Smooth muscle cell (in vitro differentiated cells): ENCODE data around the gene CAPN11. TPM values are rescaled to one million over a fixed set of nuclear protein-coding genes. Genes with fewer than 3 reads are reported as not detected.
"Not testable (repeated sequence)": the region's sequence is repeated elsewhere in the genome, so short reads cannot be mapped to it uniquely, and the experiment has no call there.

Experiments
- DNase-seq: peaks from one replicate; lab custom pipeline; 2025; ENCODE audit not compliant: unreplicated experiment; lab: John Stamatoyannopoulos, UW
- H2AFZ ChIP-seq: fragments of 200-600 bp; sonication (generic); 2 replicates; pipeline ENCODE4 v1.6.0; 2016; ENCODE audit warnings: antibody characterized with exemption, low read depth, mild to moderate bottlenecking
- H3F3A ChIP-seq: fragments of 200-600 bp; sonication (generic); 2 replicates; pipeline ENCODE4 v1.6.0; 2017; ENCODE audit warnings: antibody characterized with exemption, low read depth
- H3K27ac ChIP-seq: fragments of 200-600 bp; sonication (generic); 2 replicates; pipeline ENCODE4 v1.5.1; 2016; ENCODE audit warnings: low read depth, mild to moderate bottlenecking
- H3K27me3 ChIP-seq: fragments of 200-600 bp; sonication (generic); 2 replicates; pipeline ENCODE4 v1.6.1; 2016; ENCODE audit warnings: low read depth, mild to moderate bottlenecking
- H3K36me3 ChIP-seq: fragments of 200-600 bp; sonication (generic); 2 replicates; pipeline ENCODE4 v1.5.1; 2016; ENCODE audit warnings: low read depth
- H3K4me1 ChIP-seq: fragments of 200-600 bp; sonication (generic); 2 replicates; pipeline ENCODE4 v1.5.1; 2016; ENCODE audit warnings: low read depth
- H3K4me2 ChIP-seq: fragments of 200-600 bp; sonication (generic); 2 replicates; pipeline ENCODE4 v1.6.0; 2016; ENCODE audit warnings: mild to moderate bottlenecking
- H3K4me3 ChIP-seq: fragments of 200-600 bp; sonication (generic); 2 replicates; pipeline ENCODE4 v1.5.1; 2016; ENCODE audit warnings: mild to moderate bottlenecking
- H3K79me2 ChIP-seq: fragments of 200-600 bp; sonication (generic); 2 replicates; pipeline ENCODE4 v1.6.0; 2016; ENCODE audit warnings: low read depth, mild to moderate bottlenecking
- H3K9ac ChIP-seq: fragments of 200-600 bp; sonication (generic); 2 replicates; pipeline ENCODE4 v1.6.0; 2016; ENCODE audit warnings: low read depth
- H3K9me3 ChIP-seq: fragments of 200-600 bp; sonication (generic); replicated peaks from 2 replicates; pipeline ENCODE4 v1.5.1; 2016; ENCODE audit warnings: low read depth
- H4K20me1 ChIP-seq: fragments of 200-600 bp; sonication (generic); 2 replicates; pipeline ENCODE4 v1.6.0; 2016; ENCODE audit warnings: low read depth
- CTCF ChIP-seq: fragments of 200-600 bp; sonication (generic); IDR thresholded peaks from 2 replicates; pipeline ENCODE4 v1.5.1; 2017; ENCODE audit warnings: borderline replicate concordance, mild to moderate bottlenecking, antibody characterized with exemption; ENCODE audit not compliant: insufficient read depth, poor library complexity, severe bottlenecking
- WGBS: methylation state at CpG from one replicate; pipeline ENCODE4 v1.1.7; 2016; ENCODE audit warnings: low lambda C conversion rate; 5-methylcytosine and 5-hydroxymethylcytosine counted together
- polyA plus RNA-seq: library from polyadenylated mRNA; unstranded; fragments of >200 nt; fragmentation: Nextera tagmentation; extraction: Ambion mirVana; gene quantifications from 2 replicates; pipeline ENCODE4 v1.2.1, GENCODE V29; 2016
- total RNA-seq: library from RNA; depleted of rRNA; stranded (reverse); fragments of >200 nt; gene quantifications from 2 replicates; pipeline ENCODE4 v1.2.3, GENCODE V29; 2014

Gene CAPN11
- total and polyA plus RNA-seq, 2 experiments from 2014 or later, result 0.31 TPM; not detected in 1

- no peak for TF ChIP-seq CTCF
- H3K27me3 ChIP-seq, result no peaks in the 10 kb centered on the region
- no peaks in the 10 kb centered on the region for H3F3A ChIP-seq
- no peak for DNase-seq
- H4K20me1 ChIP-seq, result no peaks in the 10 kb centered on the region
- H3K36me3 ChIP-seq, result no peaks in the 10 kb centered on the region
- H3K27ac ChIP-seq, result no peak overlapping the region
- H3K4me1 ChIP-seq, result peaks cover 13% of the 10 kb centered on the region
- H3K9me3 ChIP-seq, result no peaks in the 10 kb centered on the region
- no peaks in the 10 kb centered on the region for H3K79me2 ChIP-seq
- 81% methylated on average over 4 of the region's 4 CpGs for WGBS
- H2AFZ ChIP-seq, result no peak overlapping the region
- no peak overlapping the region for H3K9ac ChIP-seq
- no peak overlapping the region for H3K4me2 ChIP-seq
- H3K4me3 ChIP-seq, result no peak overlapping the region
These were observed 24.3 kb downstream of the CAPN11 start for GRCh38 chr6:44182911-44183390.

GRCh38 chr6:44183783-44184182, 25.2 kb downstream of the CAPN11 start:
- no peaks in the 10 kb centered on the region for H3K79me2 ChIP-seq
- WGBS, result 80% methylated on average over 9 of the region's 9 CpGs

GRCh38 chr6:44185356-44185755, 26.7 kb downstream of the CAPN11 start:
- H3K4me2 ChIP-seq, H3K79me2 ChIP-seq, H3K27ac ChIP-seq, H3F3A ChIP-seq, H3K9ac ChIP-seq, H3K27me3 ChIP-seq, H3K9me3 ChIP-seq, H4K20me1 ChIP-seq, H3K4me3 ChIP-seq, H2AFZ ChIP-seq, DNase-seq, H3K36me3 ChIP-seq: not testable (repeated sequence)
- WGBS, result 76% methylated on average over 7 of the region's 7 CpGs
- H3K4me1 ChIP-seq, result peaks cover 13% of the 10 kb centered on the region

More at GRCh38 chr6:44183783-44184182, 25.2 kb downstream of the CAPN11 start:
- Histone ChIP-seq H2AFZ (no peak overlapping the region), H4K20me1 (no peaks in the 10 kb centered on the region), H3K27ac (no peak overlapping the region), H3K4me1 (peaks cover 13% of the 10 kb centered on the region), H3K27me3 (no peaks in the 10 kb centered on the region), H3K9me3 (no peaks in the 10 kb centered on the region), H3K36me3 (no peaks in the 10 kb centered on the region), H3K4me2 (no peak overlapping the region), H3F3A (no peaks in the 10 kb centered on the region), H3K4me3 (no peak overlapping the region), H3K9ac (no peak overlapping the region)
- DNase-seq, result no peak
- TF ChIP-seq CTCF, result no peak

- H3K9ac ChIP-seq, result no peak overlapping the region
- H3F3A ChIP-seq, result no peaks in the 10 kb centered on the region
- no peaks in the 10 kb centered on the region for H3K79me2 ChIP-seq
- H2AFZ ChIP-seq, result peak overlapping the region; percentile 36
- H3K36me3 ChIP-seq, result no peaks in the 10 kb centered on the region
- no peak overlapping the region for H3K4me2 ChIP-seq
- H3K4me1 ChIP-seq, result peaks cover 13% of the 10 kb centered on the region
- no peaks in the 10 kb centered on the region for H4K20me1 ChIP-seq
- H3K4me3 ChIP-seq, result no peak overlapping the region
- H3K9me3 ChIP-seq, result no peaks in the 10 kb centered on the region
- H3K27ac ChIP-seq, result no peak overlapping the region
- no peak for DNase-seq
- no peaks in the 10 kb centered on the region for H3K27me3 ChIP-seq
- no peak for TF ChIP-seq CTCF
- WGBS, result 44% methylated on average over 9 of the region's 9 CpGs
These were observed 27.5 kb downstream of the CAPN11 start for GRCh38 chr6:44185953-44186634.
